IPS DF 4.7 (cell line): ENCODE measurements around the gene LARP4B.
"Not testable (repeated sequence)": the region's sequence is repeated elsewhere in the genome, so short reads cannot be mapped to it uniquely, and the experiment has no call there.

Source experiments
- DNase-seq: peaks from one replicate; pipeline ENCODE4 v3.0.0-alpha.2; 2013; ENCODE audit warnings: low spot score; ENCODE audit errors: extremely low read depth

Gene LARP4B

GRCh38 chr10:958856-959255 lies 27.4 kb upstream of the LARP4B start:
- DNase-seq, result no peak

GRCh38 chr10:958106-958505 lies 26.6 kb upstream of the LARP4B start:
- DNase-seq, result no peak

DNA sequence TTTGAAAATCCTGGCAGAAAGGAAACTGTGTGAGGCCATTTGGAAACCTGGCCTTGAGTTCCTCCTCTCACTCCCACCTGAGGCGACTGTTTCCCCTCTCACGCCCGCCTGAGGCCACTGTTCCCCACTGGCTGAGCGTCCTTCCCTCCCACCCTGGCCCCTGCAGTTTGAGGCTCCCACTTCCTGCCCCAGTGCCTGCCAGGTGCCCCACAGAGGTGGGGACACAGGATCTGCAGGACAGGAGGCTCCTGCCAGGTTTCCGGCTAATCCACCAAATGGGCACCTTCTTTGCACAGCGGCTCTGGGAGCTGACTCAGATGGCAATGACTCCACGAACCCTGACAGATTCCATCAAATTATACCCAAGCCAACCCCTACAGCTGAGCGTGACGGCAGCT lies 24.3 kb upstream of the LARP4B start:
- DNase-seq, result no peak

DNA sequence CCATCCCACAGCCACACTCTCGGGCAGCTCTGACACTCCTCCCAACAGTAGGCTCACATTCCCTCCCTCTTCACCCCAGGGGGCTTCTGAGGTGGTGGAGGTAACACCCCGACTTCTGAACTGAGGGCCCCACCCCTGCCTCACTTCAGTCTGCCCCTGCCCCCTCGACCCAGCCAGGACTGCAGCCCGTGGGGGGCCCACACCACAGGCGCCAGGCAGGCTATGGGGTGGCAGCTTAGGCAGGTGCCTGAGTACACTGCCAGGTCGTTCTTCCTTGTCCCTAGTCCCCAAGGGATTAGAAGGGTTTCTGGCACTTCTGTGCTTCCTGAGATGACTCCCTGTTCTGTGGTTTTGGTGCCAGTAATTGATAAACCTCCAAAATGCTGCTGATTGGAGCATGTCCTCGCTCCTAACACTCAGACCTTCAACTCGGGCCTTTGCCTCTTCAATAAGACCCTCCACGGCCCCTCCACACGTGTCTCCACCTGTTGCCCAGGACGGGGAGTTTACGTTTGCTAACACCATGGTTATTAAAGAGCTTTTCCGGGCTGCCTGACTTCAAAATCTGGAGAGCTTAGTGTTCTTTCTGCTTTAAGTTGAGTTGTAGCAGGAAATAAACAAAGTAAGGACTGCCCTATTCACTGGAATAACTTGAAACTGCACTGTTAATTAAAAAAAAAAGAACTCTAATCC lies 23.8 kb upstream of the LARP4B start:
- DNase-seq, result no peak

DNA sequence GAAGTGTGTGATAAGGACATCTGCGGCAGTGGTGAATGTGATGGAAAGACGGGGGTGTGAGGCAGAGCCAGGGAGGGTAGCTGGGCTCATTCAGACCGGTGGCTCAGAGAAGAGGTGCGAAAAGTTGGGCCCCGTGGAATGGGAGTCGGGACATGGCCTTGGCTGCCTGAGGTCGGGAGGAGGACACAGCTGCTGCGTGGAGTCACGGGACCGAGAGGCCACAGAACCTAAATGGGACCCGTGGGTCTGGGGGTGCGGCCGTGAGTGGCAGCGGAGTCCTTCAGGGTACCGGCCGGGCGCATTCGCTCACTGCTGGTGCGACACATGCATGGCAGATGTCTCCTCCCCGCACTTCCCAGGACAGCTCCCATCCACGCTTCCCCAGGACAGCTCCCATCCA lies 22.9 kb upstream of the LARP4B start:
- DNase-seq, result no peak

DNA sequence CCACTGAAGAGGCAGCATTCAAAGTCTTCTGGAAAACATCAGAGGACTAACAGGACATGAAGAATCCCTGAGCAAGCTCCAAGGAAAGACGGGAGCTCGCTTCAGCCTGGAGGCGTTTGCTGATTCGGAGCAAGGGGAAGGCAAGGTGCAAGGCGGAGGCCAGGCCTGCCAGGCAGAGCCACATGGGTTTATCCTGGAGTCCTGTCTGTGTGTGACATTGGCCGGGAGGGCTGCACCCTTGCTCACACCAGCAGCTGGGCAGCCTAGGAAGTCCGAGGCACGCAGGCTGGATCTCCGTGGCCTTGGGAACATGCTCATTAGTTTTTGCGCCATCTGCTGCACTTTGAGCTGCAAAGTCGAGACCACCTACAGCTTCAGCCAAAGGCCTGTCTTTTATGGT lies 22.3 kb upstream of the LARP4B start:
- DNase-seq, result no peak

DNA sequence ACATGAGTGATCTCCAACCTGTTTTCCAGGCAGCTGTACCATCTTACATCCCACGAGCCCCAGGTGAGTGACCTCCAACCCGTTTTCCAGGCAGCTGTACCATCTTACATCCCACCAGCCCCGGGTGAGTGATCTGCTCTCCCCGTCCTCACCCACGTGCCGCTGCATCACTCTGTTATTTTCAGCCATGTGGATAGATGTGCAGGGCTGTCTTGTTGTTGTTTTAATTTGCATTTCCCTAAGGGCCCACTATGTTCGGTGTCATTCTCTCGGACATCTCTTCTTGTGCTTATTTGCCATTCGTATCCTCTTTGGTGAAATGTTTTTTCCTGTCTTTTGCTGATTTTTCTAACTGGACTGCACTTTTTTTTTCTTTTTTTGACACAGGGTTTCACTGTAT lies 17.9 kb upstream of the LARP4B start:
- DNase-seq, result no peak

- no peak for DNase-seq
Measured at GRCh38 chr10:948347-948746, 16.8 kb upstream of the LARP4B start.

GRCh38 chr10:947881-948280 lies 16.4 kb upstream of the LARP4B start:
- no peak for DNase-seq

DNA sequence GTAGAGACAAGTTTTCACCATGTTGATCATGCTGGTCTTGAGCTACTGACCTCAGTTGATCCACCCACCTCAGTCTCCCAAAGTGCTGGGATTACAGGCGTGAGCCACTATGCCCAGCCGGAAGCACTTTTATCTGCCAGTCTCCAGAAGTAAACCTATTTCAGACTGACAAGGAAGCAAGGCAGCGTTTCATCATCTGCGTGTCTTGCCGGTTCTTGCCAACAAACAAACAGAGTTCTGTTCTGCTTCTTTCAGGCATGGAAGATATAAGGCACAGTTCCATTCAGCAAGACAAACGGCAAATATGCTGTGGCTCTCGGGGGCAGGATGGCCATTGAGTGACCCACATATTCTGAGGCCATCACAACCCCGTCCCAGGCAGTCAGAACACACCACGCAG lies 15.5 kb upstream of the LARP4B start:
- DNase-seq, result no peak

DNA sequence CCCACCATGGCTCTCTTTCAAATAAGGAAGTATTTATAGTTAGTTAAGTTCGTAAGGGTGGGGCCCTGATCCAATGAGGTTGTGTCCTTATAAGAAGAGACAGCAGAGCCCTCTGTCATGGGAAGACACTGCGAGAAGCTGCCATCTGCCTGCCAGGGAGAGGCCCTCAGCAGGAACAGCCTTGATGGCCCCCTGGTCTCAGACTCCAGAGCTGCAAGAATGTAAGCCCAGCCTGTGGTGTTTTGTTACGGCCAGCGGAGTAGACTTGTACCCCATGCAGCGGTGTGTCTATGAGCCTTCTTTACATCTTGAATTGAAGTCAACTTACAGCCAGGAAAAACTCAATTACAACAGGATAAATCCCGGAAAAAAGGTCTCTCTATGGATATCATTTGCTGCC lies 14.3 kb upstream of the LARP4B start:
- no peak for DNase-seq

DNA sequence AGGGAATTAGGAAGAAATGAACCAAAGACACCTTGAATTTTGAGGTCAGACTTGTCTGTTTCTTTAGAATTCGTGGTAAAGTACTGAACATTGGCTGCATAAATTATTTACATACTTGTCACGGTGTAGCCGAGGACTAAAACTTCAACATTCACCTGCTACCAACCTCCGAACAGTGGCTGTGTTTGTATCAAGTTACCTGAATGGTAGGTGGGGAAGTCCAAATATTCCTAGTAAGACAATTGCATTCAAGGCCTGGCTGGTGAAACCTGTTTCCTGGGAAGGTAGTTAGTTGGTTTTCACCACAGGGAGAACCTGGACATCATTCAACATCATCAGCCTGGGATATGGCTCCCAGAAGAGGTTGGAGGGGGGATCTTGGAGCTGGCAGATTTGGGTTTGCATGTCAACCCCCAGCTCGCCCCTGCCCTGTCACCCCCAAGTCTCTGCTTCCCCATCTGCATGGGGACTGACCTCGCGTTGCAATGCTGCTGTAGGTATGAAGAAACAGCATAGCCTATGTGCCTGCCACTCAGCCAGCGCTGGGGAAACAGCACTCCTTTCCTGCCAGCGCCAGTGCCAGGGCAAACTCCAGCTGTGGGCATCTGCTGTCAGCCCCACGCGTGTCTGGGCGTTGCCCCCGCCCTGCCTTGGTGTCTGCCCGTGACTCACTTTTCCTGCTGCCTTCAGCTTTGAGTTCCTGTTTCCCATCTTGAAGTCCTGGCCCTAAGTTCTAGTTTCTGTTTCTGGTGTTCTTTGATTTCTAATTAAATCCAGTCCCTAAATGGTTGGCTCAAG lies 12.7 kb upstream of the LARP4B start:
- DNase-seq, result no peak

- no peak for DNase-seq
Measured at GRCh38 chr10:943334-944033, 12.0 kb upstream of the LARP4B start.

GRCh38 chr10:938941-939678 lies 7.6 kb upstream of the LARP4B start:
- no peak for DNase-seq

- DNase-seq, result no peak
Measured at GRCh38 chr10:934746-935406, 3.4 kb upstream of the LARP4B start.

GRCh38 chr10:934165-934564 lies 2.7 kb upstream of the LARP4B start:
- not testable (repeated sequence) for DNase-seq

DNA sequence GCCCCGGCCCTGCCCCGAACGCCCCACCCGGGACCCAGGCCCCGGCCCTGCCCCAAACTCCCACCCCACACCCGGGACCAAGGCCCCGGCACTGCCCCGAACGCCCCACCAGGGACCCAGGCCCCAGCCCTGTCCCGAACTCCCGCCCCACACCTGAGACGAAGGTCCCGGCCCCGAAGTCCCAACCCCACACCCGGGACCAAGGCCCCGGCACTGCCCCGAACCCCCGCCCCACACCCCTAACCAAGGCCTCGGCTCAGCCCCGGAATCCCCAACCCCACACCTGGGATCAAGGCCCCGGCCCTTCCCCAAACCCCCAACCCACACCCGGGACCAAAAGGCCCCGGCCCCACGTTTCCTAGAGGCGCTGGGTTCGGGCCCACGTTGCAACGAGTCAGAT lies 1.1 kb upstream of the LARP4B start:
- DNase-seq, result no peak

DNA sequence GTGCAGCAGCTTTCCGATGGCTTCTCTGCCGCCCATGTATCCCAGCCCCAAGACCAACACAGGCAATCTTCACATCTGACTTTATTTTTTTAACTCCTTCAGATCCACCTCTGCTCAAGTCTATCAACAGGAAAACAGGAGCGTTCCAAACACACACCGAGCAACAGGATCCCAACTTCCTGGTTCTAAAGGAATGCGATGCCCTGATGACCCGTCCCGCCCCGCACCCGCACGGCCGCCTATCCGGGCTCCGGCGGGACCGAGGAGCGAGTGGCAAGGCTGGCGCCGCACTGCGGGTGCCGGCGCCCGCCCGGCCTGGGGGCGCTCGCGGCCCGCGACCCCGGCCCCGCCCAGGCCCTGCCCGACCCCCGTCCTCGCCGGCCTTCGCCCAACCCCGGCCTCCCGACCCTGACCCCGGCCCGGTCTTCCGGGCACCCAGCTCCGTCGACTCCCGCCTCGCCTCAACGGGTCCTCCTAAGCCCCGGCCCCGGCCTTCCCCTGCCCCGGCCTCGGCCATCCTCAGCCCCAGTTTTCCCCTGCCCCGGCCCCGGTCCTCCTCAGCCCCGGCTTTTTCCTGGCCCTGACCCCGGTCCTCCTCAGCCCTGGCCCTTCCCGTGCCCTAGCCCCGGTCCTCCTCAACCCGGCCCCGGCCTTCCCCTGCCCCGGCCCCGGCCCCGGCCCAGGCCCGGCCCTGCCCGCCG lies 730 bp downstream of the LARP4B start:
- no peak for DNase-seq

GRCh38 chr10:929960-930624 lies 1.4 kb downstream of the LARP4B start:
- no peak for DNase-seq

GRCh38 chr10:927131-927530 lies 4.4 kb downstream of the LARP4B start:
- no peak for DNase-seq
